GM12878 (cell line): ENCODE results near the gene IER3. TPM values are rescaled to one million over a fixed set of nuclear protein-coding genes. Genes with fewer than 3 reads are reported as not detected.

Experiments
- ATAC-seq: fragments of 200-7000 bp; cut with Tn5 transposase; 3 replicates; pipeline ENCODE4 v1.9.1; 2020; ENCODE audit warnings: mild to moderate bottlenecking, moderate library complexity
- BruUV-seq: library from RNA; stranded (reverse); fragments of 400-500 nt; replicated peaks from 2 replicates; lab custom pipeline; 2021; lab: Mats Ljungman, UMichigan
- CTCF ChIA-PET: fragments of 300-600 bp; sonication (Branson Sonifier 250); formaldehyde crosslinking; extraction: SDS; loops from one replicate; lab custom pipeline; 2021; ENCODE audit warnings: inconsistent platforms; lab: Yijun Ruan, JAX
- POLR2A ChIA-PET: fragments of 350-600 bp; formaldehyde crosslinking; extraction: SDS; loops from one replicate; lab custom pipeline; 2021; ENCODE audit warnings: inconsistent platforms; lab: Charles Lee
- RAD21 ChIA-PET: fragments of 300-600 bp; sonication (Branson Sonifier 250); formaldehyde crosslinking; loops from one replicate; lab custom pipeline; 2023; ENCODE audit warnings: antibody characterized with exemption; ENCODE audit not compliant: unreplicated experiment; lab: Charles Lee
- SMC1A ChIA-PET: fragments of 300-600 bp; sonication (Branson Sonifier 250); formaldehyde crosslinking; loops from one replicate; lab custom pipeline; 2023; ENCODE audit not compliant: unreplicated experiment, uncharacterized antibody; lab: Charles Lee
- DNase-seq: peaks from one replicate; pipeline ENCODE4 v3.0.0-alpha.2; 2011; ENCODE audit warnings: low read depth, low spot score
- FAIRE-seq: peaks from 3 replicates; lab custom pipeline; 2011; peaks lifted over from hg19 to GRCh38; lab: Jason Lieb, UNC
- H2AFZ ChIP-seq: 2 replicates; pipeline ENCODE4 v1.6.0; 2011; ENCODE audit warnings: low read depth, low read length, control low read depth; ENCODE audit not compliant: control insufficient read depth
- H3K27ac ChIP-seq: 2 replicates; pipeline ENCODE4 v1.5.1; 2011; ENCODE audit warnings: control low read depth; ENCODE audit not compliant: control insufficient read depth, insufficient read depth
- H3K27me3 ChIP-seq, 2 experiments: replicated peaks in 1 of 2; 2 replicates each; pipeline versions ENCODE4 v1.6.0 to v1.6.1; 2011; ENCODE audit warnings: low read length in 1 of 2; ENCODE audit not compliant: control insufficient read depth in 2 of 2, insufficient read depth in 2 of 2
- H3K36me3 ChIP-seq, 2 experiments: 2 replicates each; pipeline ENCODE4 v1.5.1; 2011; ENCODE audit warnings: low read length in 1 of 2; ENCODE audit not compliant: control insufficient read depth in 2 of 2, insufficient read depth in 2 of 2
- H3K4me1 ChIP-seq: 2 replicates; pipeline ENCODE4 v1.6.1; 2011; ENCODE audit warnings: mild to moderate bottlenecking, low read length, moderate library complexity, mixed read lengths; ENCODE audit not compliant: control insufficient read depth, insufficient read depth
- H3K4me2 ChIP-seq: 2 replicates; pipeline ENCODE4 v1.6.0; 2011; ENCODE audit warnings: control low read depth; ENCODE audit not compliant: control insufficient read depth, insufficient read depth
- H3K4me3 ChIP-seq: fragments of 200-600 bp; sonication (generic); 2 replicates; pipeline ENCODE4 v1.5.1; 2016
- H3K79me2 ChIP-seq: 2 replicates; pipeline ENCODE4 v1.6.0; 2011; ENCODE audit warnings: low read length; ENCODE audit not compliant: control insufficient read depth, insufficient read depth
- H3K9ac ChIP-seq: 2 replicates; pipeline ENCODE4 v1.8.0; 2011; ENCODE audit warnings: low read length, control low read depth, mixed read lengths; ENCODE audit not compliant: control insufficient read depth, insufficient read depth
- H3K9me3 ChIP-seq: replicated peaks from 3 replicates; pipeline ENCODE4 v1.5.1; 2011; ENCODE audit warnings: mild to moderate bottlenecking, low read length; ENCODE audit not compliant: control insufficient read depth, insufficient read depth
- H4K20me1 ChIP-seq: 2 replicates; pipeline ENCODE4 v1.6.0; 2011; ENCODE audit not compliant: control insufficient read depth, insufficient read depth
- IKZF1 ChIP-seq: fragments of 450-650 bp; conservative IDR thresholded peaks from 2 replicates; pipeline ENCODE4 v1.6.1; 2017; ENCODE audit warnings: antibody characterized with exemption, mild to moderate bottlenecking
- IRF4 ChIP-seq: IDR thresholded peaks from 2 replicates; pipeline ENCODE4 v1.6.1; 2011; ENCODE audit warnings: low read depth, low read length
- NFYB ChIP-seq: IDR thresholded peaks from 2 replicates; pipeline ENCODE4 v1.6.1; 2011; ENCODE audit warnings: low read depth, mild to moderate bottlenecking, low read length, improper control_type of control experiment, moderate library complexity; ENCODE audit not compliant: insufficient read depth
- NR2C2 ChIP-seq: IDR thresholded peaks from 2 replicates; pipeline ENCODE4 v1.6.1; 2011; ENCODE audit warnings: borderline replicate concordance, low read depth; ENCODE audit not compliant: control insufficient read depth, insufficient read length
- PAX8 ChIP-seq: fragments of 450-650 bp; IDR thresholded peaks from 2 replicates; pipeline ENCODE4 v1.6.1; 2017; ENCODE audit warnings: mild to moderate bottlenecking, moderate library complexity
- PRDM15 ChIP-seq: fragments of 450-650 bp; formaldehyde crosslinking; IDR thresholded peaks from 2 replicates; pipeline ENCODE4 v1.4.0; 2020; ENCODE audit warnings: mild to moderate bottlenecking, moderate library complexity
- RAD51 ChIP-seq: fragments of 450-650 bp; IDR thresholded peaks from 2 replicates; pipeline ENCODE4 v1.6.1; 2016; ENCODE audit warnings: moderate library complexity, mild to moderate bottlenecking, inconsistent platforms
- TARDBP ChIP-seq: IDR thresholded peaks from 2 replicates; pipeline ENCODE4 v1.6.1; 2016; ENCODE audit warnings: borderline replicate concordance
- USF2 ChIP-seq: IDR thresholded peaks from 2 replicates; pipeline ENCODE4 v1.6.1; 2011; ENCODE audit warnings: low read depth, low read length, improper control_type of control experiment, borderline replicate concordance
- ZBTB11 ChIP-seq: fragments of 450-650 bp; formaldehyde crosslinking; IDR thresholded peaks from 2 replicates; pipeline ENCODE4 v1.5.0; 2022; ENCODE audit warnings: mild to moderate bottlenecking, missing genetic modification characterization
- ZBTB33 ChIP-seq: fragments of 450-650 bp; IDR thresholded peaks from 2 replicates; pipeline ENCODE4 v1.6.1; 2017; ENCODE audit warnings: mild to moderate bottlenecking
- ZZZ3 ChIP-seq: IDR thresholded peaks from 2 replicates; pipeline ENCODE4 v1.6.1; 2011; ENCODE audit warnings: low read depth; ENCODE audit not compliant: control insufficient read depth, insufficient read length
- WGBS: methylation state at CpG from one replicate; pipeline ENCODE4 v1.1.6; 2016; ENCODE audit warnings: low lambda C conversion rate; ENCODE audit not compliant: insufficient replicate concordance, insufficient coverage; ENCODE audit errors: missing lambda C conversion rate; 5-methylcytosine and 5-hydroxymethylcytosine counted together
- in situ Hi-C: fragments of 300-500 bp; cut with MboI; formaldehyde crosslinking; loops from 9 replicates; pipeline ENCODE4 v1.14.3; 2018; ENCODE audit warnings: mixed read lengths
- intact Hi-C: fragments of 100-400 bp; cut with micrococcal nuclease; formaldehyde crosslinking; loops from one replicate; pipeline ENCODE4 v1.14.2; 2022; ENCODE audit not compliant: unreplicated experiment
- polyA plus RNA-seq, 11 experiments: library from polyadenylated mRNA; depleted of rRNA in 4 of 11; unstranded in 6 of 11; stranded (reverse) in 5 of 11; fragments of >200 nt; fragmentation: Nextera tagmentation in 4 of 11; fragmentation: Illumina TruSeq in 1 of 11; extraction: Ambion mirVana in 4 of 11; extraction: Trizol in 1 of 11; gene quantifications; 1 replicate in 1 of 11; 2 replicates in 10 of 11; pipeline versions ENCODE4 v1.2.1 to v1.2.3, GENCODE V29; 2011 to 2016; ENCODE audit warnings: inconsistent platforms in 2 of 11, missing spikeins in 2 of 11, low read depth in 1 of 11
- total RNA-seq, 4 experiments: library from RNA; depleted of rRNA in 3 of 4; stranded (reverse); fragments of >200 nt in 3 of 4; fragmentation: Illumina TruSeq in 1 of 4; extraction: Trizol in 1 of 4; gene quantifications; 2 replicates each; pipeline versions ENCODE4 v1.2.1 to v1.2.3, GENCODE V29; 2013 to 2021

IER3 gene
- total and polyA plus RNA-seq, 10 of the 15 experiments (the other 5 are each of a cell fraction or from before 2014, with no cell fraction given): 1.9 to 100 (median 32.3) TPM

GRCh38 chr6:30754631-30755030 is 10.3 kb upstream of the IER3 start:
- POLR2A ChIA-PET: interaction anchor here (1.7 to 4.4 kb wide), 3 partner anchors 8 to 63 kb away, joined by 5 to 21 read pairs (median 6); partner anchors contain the start of gene IER3
- Histone ChIP-seq H3K79me2 (no peaks in the 10 kb centered on the region), H3K4me2 (no peak overlapping the region), H3K27me3 (no peaks in the 10 kb centered on the region), H3K4me1 (peaks cover 18% of the 10 kb centered on the region; the same call in 1 of the 2 replicates), H3K36me3 (no peaks in the 10 kb centered on the region), H3K9ac (no peak overlapping the region), H4K20me1 (no peaks in the 10 kb centered on the region), H3K9me3 (no peaks in the 10 kb centered on the region), H3K4me3 (no peak overlapping the region)
- ATAC-seq (no peak), DNase-seq (no peak), FAIRE-seq (no peak)
- CTCF ChIA-PET: interaction anchor here (1.0 to 1.7 kb wide), 3 partner anchors 8 to 84 kb away, joined by 3 to 6 read pairs (median 3); no protein-coding TSS in a partner anchor
- no TSS peak for BruUV-seq
- 100% methylated on average over 2 of the region's 3 CpGs for WGBS
- intact Hi-C loops: no loop called here
- SMC1A ChIA-PET: interaction anchor here (0.9 to 2.6 kb wide), 8 partner anchors 8 to 67 kb away, joined by 3 to 12 read pairs (median 4); no protein-coding TSS in a partner anchor
- RAD21 ChIA-PET: interaction anchor here (0.9 to 1.0 kb wide), 2 partner anchors 26 to 66 kb away, joined by 3 read pairs; no protein-coding TSS in a partner anchor
- in situ Hi-C loops: no loop called here
- TF ChIP-seq ZZZ3 (no peak), PAX8 (no peak), NFYB (no peak), TARDBP (no peak), NR2C2 (no peak), ZBTB33 (no peak), IRF4 (no peak), RAD51 (no peak), IKZF1 (no peak), ZBTB11 (CRISPR knock-in tag) (no peak), USF2 (no peak), PRDM15 (no peak)
- TF ChIP-seq, all 136 proteins: peak for 0
- no peak overlapping the region for H3K27ac ChIP-seq
- no peak overlapping the region for H2AFZ ChIP-seq
